Measurements from ENCODE around the gene NUTF2.
"Not testable (repeated sequence)": the region's sequence is repeated elsewhere in the genome, so short reads cannot be mapped to it uniquely, and the experiment has no call there.

Gene NUTF2

DNA sequence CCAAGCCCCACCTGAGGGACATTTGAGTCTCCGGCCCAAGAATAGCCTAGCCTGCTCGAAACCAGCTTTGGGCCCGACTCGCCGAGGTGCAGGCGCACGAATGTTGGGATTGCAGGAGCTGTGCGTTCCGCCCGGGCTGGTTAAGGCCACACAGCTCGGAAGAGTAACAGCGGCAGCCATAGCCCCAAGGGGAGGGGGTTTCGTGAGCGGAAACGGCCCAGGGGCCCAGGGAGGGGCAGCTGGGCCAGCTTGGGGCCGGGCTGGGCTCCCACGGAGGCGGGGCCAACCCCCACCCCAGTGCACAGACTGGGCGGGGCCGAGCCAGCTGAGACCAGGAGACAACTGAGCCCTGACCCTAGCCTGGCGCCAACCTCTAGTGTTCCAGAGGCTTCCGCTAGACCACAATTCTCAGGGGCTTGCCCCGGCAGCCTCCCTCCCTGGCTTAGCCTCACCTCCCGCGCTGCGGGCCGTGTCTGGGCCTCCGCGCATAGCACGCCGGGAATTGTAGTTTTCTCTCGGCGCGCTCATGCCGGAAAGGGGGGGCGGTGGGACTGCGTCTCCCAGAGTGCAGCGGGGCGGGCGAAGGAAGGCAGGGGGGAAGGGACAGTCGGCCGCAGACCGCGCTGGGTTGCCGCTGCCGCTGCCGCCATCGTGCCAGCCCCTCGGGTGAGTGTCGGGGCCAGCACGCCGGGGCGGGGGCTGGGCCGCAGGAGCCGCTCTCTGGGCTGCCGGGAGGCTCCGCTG lies at the start of gene NUTF2:
NUTF2 (plus strand) TSS at position 614 of the 744 bp plus-strand sequence. CDS start 18,198 bp downstream, outside the sequence.
- DNase-seq (ENCODE audit: low spot score) = peak; percentile 96

GRCh38 chr16:67800338-67800926 lies 46.3 kb upstream of the NUTF2 start:
- DNase-seq (ENCODE audit: low spot score) = no peak

- DNase-seq (ENCODE audit: low spot score) = no peak
Measured at GRCh38 chr16:67801241-67801640, 45.5 kb upstream of the NUTF2 start.

DNA sequence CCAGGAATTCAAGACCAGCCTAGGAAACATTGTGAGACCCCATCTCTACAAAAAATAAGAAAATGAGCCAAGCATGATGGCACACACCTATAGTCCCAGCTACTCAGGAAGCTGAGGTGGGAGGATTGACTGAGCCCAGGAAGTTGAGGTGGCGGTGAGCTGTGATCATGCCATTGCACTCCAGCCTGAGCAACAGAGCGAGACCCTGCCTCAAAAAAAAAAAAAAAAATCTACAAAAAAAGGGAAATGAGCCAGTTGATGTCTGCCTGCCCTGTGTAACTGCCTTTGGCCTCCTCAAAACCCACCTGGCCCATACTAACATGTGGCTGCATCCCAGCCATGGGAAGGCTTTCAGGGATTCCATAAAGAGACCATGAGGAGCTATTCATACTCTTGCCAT lies 44.9 kb upstream of the NUTF2 start:
- peak; percentile 47 for DNase-seq (ENCODE audit: low spot score)

- no peak for DNase-seq (ENCODE audit: low spot score)
Measured at GRCh38 chr16:67803894-67804293, 42.8 kb upstream of the NUTF2 start.

GRCh38 chr16:67804853-67805542 lies 41.7 kb upstream of the NUTF2 start:
- DNase-seq (ENCODE audit: low spot score) = no peak

DNA sequence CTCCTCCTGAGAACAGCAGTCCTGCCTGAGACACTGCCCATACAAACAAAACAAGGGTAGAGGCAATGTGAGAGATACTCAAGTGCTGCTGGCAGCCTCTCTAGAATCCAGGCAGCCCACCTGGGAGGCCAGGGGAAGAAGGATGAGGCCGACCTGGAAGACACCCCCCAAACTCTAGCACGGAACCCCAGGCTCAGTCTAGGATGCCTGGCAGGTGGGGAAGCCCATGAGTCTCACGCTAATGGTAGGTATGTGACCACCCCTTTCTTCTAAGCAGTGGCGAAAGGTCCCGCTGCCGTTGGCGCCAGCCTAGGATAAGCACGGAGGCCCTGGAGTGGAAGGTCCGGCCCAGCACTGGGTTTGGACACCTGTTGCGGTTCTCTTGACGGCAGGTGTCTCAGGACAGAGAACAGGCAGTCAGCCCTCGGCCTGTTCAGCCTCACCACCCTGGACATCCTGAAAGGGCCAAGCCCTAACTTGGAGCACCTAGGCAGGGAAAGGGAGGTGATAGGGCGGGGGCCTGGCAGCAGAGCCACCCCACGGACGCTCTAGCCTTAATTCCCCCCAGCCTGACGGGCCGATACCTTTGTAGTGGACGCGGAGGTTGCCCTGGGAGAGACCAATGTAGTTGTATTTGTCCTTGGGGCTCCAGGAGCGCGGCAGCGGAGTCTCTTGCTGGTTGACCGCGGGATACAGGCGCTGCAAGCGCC lies 40.9 kb upstream of the NUTF2 start:
- DNase-seq (ENCODE audit: low spot score) = no peak

DNA sequence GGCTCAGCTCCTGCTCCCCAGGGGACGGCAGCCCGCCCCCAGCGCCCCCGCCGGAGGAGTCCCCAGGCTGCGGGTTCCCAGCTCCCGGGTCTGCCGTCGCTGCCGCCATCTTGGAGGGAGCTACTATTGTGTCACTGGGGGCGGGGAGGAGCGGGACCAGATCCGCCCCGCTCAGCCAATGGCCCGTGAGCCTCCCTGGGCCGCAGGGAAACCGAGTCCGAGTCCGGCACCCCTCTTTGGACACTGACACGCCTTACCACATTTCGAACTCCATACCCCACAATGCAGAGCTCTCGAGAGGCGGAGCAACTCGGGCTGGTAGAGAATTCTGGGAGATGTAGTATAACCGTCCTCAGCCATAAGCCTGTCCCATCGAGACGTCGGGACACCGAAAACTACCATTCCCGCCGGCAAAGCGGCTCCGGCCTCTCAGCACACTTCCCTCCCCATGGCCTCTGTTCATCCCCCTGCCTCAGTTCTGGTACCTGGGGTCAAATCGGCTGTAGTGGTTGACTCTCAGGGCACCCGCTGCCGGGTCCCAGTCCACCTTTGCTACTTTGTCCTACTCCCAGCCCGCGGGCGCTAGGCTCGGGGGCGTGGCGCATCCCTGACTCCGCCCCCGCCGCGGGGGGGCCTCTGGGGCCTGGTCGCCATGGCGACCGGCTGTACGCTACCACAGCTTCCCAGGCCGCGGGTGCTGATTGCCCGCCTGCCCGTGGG lies 40.1 kb upstream of the NUTF2 start, which contains the start of the genes RANBP10 and TSNAXIP1:
RANBP10 (minus strand) TSS at position 133 of the 720 bp plus-strand sequence; CDS start at position 109, 24 bp downstream.
TSNAXIP1 (plus strand) TSS at position 462 of the 720 bp plus-strand sequence. CDS start 261 bp downstream, outside the sequence.
- peak; percentile 98 for DNase-seq (ENCODE audit: low spot score)

- DNase-seq (ENCODE audit: low spot score) = no peak
Measured at GRCh38 chr16:67807148-67807682, 39.5 kb upstream of the NUTF2 start.

DNA sequence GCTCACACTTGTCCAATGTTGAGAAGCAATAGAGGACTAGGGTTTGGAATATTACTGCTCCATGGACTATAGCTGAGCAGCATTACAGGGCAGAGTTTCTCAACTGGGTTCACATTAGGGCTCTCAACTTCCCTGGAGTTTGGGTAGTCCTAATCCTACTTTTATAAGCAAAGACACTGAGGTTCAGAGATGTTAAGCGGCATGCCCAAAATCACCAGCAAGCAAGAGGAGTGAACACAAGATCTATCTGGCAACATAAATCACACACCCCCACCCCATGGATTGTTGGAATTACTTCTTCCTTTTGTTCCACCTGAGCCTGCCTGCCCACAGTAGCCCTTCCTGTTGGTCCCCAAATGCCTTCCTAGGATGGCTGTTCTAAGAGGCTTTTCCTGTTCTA lies 34.8 kb upstream of the NUTF2 start:
- DNase-seq (ENCODE audit: low spot score) = no peak

DNA sequence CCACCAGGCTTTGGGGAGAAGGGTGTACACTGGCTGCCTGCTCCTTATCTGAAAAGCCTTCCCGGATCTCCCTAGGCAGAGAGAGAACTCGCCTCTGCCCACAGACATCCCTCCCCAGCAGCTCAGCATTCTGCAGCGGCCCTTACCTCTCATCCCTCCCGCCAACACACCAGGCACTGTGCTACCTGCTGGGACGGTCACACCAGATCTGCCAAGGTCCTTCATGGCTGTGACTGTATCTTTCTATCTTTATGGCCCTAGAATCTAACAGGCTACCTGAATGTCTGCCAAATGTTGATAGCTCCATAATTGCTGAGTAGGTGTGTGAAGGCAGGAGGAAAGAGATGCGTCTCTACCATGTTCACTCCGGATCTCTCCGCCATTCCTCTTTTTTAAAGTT lies 32.2 kb upstream of the NUTF2 start:
- no peak for DNase-seq (ENCODE audit: low spot score)

DNA sequence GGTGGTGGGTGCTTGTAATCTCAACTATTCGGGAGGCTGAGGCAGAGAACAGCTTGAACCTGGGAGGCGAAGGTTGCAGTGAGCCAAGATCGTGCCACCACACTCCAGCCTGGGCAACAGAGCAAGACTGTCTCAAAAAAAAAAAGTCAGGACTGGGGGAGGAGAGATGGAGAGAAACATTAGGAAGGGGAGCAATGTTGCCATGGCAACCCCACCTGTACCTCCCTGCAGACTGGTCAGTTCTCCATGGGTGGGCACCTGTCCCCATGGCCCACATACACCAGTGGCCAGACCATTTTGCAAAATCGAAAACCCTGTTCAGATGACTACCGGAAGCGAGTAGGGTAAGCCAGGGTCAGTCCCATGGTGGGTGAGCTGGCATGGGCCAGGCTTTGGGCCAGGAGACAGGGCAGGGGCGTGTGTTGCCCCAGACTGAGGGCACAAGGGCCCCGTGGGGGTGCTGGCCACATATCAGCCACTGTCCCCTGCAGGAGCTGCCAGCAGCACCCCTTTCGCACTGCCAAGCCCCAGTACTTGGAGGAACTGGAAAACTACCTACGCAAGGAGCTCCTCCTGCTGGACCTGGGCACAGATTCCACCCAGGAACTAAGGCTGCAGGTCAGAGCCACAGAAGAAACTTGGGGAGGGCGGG lies 26.0 kb upstream of the NUTF2 start:
- no peak for DNase-seq (ENCODE audit: low spot score)

DNA sequence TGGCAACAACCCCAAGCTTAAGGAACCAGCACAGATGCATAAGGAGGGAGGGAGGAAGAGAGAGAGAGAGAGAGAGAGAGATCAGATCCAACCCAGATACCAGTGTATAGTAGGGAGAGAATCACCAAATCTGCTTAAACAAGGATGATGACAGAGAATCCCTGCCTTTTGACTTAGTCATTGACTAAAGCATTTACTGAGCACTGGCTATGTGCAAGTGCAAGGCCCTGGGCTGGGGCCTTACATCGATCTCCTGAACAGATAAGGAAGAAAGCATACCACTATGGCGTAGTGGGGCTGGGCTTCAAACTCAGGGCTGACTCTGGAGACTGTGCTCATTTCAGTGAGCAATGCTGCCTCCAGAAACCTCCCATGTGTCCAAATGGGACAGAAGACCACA lies 24.2 kb upstream of the NUTF2 start:
- no peak for DNase-seq (ENCODE audit: low spot score)

DNA sequence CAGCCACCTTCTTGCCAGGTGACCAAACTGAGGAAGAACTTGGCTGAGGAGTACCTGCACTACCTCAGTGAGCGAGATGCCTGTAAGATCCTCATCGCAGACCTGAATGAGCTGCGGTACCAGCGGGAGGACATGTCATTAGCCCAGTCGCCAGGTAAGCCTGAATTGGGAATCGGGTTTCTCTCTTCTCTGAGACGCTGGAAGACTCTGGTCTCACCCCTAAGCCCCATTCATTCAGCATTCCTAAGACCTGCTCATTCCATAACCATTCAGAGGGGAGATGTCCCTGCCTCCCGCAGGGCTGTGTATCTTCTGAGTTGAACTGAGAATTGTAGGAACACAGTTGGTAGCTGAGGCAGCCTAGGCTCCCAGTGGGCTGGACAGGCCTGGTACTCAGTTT lies 21.6 kb upstream of the NUTF2 start:
- DNase-seq (ENCODE audit: low spot score) = no peak

DNA sequence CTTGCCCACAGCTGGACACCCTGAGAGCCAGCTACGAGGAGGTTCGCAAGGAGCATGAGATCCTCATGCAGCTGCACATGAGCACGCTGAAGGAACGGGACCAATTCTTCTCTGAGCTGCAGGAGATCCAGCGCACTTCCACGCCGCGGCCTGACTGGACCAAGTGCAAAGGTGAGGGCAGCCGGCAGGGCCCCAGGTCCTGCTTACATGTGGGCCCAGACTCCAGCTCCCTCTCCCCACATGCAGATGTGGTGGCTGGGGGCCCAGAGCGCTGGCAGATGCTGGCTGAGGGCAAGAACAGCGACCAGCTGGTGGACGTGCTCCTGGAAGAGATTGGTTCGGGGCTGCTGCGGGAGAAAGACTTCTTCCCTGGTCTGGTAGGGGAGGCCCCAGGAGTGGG lies 20.8 kb upstream of the NUTF2 start:
- no peak for DNase-seq (ENCODE audit: low spot score)

DNA sequence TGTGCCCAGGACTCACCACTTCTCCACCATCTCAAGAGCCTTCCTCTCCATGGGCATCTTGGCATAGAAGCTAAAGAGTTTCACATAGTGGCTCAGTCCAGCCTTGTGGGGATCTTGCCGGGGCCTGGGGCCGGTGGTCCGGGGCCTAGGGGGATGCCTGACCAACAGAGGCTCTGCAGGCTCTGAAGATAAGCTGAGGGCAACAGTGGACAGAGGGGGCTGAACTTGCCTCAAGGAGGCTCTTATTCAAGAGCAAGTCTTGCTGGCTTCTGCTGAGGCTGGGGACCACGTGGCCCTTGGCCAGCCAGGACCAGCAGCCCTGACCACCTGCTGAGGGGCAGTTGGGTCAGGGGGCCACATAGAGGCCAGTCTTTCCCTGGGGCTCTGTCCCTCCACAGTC lies 18.1 kb upstream of the NUTF2 start:
- DNase-seq (ENCODE audit: low spot score) = no peak

GRCh38 chr16:67833030-67833414 lies 13.7 kb upstream of the NUTF2 start:
- no peak for DNase-seq (ENCODE audit: low spot score)

DNA sequence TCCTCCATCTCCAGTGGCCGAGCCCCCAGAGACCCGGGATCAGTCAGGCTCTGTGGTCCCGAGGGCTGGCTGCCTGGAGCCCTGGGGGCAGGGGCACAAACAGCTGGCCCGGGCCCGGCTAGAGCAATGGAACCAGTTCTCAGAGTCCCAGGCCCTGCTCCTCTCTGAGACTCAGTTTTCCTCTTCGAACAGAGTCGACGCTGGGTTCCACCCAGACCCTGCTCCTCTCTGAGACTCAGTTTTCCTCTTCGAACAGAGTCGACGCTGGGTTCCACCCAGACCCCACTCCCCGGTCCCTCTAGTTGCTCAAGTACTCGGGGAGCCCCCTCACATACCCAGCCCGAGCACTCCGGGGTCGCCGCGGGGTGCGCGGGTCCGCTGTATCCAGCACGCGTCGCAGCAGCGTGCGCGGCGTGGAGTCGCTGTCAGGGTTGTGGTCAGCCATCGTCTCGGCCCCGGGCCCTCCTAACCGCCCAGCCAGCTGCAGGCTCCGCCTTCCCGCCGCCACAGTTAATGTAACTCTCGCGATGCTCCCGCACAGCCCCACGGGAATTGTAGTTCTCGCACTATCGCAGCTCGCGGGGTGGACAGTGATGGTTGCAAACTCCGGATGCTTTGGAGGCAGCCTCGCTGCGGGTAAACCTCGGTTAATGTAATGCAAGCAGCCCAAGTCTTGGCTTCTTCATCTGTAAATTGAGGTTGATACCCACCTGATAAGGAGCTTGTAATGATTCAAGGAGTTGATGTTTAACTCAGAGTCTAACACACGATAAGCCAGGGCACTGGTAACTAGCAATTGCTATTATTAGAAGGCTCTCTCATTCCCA lies 13.1 kb upstream of the NUTF2 start:
- peak; percentile 95 for DNase-seq (ENCODE audit: low spot score)

DNA sequence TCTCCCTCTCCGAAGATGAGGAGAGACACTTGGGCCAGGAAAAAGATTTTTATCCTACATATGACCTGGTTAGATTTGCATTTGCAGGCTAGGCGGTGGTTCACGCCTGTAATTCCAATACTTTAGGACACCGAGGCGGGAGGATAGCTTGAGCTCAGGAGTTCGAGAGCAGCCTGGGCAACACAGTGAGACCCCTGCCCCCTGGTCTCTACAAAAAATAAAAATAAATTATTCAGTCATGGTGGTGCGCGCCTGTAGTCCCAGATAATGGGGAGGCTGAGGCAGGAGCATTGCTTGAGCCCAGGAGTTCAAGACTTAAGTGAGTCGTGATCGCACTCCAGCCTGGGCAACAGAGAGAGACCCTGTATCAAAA lies 12.5 kb upstream of the NUTF2 start:
- DNase-seq (ENCODE audit: low spot score) = no peak

GRCh38 chr16:67837190-67837589 lies 9.5 kb upstream of the NUTF2 start:
- DNase-seq (ENCODE audit: low spot score) = not testable (repeated sequence)

All from CD4-positive, alpha-beta T cell treated with Interleukin-2 at 100 ng/mL for 4 hours (primary cell).